B cell (primary cell): ENCODE results near the gene SLC35G2. TPM values are rescaled to one million over a fixed set of nuclear protein-coding genes. Genes with fewer than 3 reads are reported as not detected.
"Not testable (repeated sequence)": the region's sequence is repeated elsewhere in the genome, so short reads cannot be mapped to it uniquely, and the experiment has no call there.

Experiments
- ATAC-seq: fragments of 200-7000 bp; cut with Tn5 transposase; one replicate; pipeline ENCODE4 v1.10.0; 2021; ENCODE audit warnings: low read depth, mild to moderate bottlenecking, moderate number of reproducible peaks, moderate library complexity
- CTCF ChIA-PET: fragments of 350-600 bp; sonication (Branson Sonifier 250); formaldehyde crosslinking; loops from one replicate; lab custom pipeline; 2021; ENCODE audit warnings: antibody characterized with exemption, inconsistent platforms; lab: Charles Lee
- POLR2A ChIA-PET: fragments of 350-600 bp; sonication (Branson Sonifier 250); formaldehyde crosslinking; loops from one replicate; lab custom pipeline; 2021; ENCODE audit warnings: antibody characterized with exemption; lab: Charles Lee
- DNase-seq: peaks from one replicate; pipeline ENCODE4 v3.0.0; 2013
- H2AFZ ChIP-seq: 2 replicates; pipeline ENCODE4 v1.6.1; 2012; ENCODE audit warnings: mild to moderate bottlenecking, low read depth, low read length; ENCODE audit not compliant: insufficient read depth, poor library complexity, severe bottlenecking
- H3K27ac ChIP-seq, 2 donors: 1 replicate in 1 of 2; 2 replicates in 1 of 2; pipeline ENCODE4 v1.5.1; 2012 to 2013; ENCODE audit warnings: low read length in 2 of 2, mild to moderate bottlenecking in 2 of 2, moderate library complexity in 1 of 2
- H3K27me3 ChIP-seq, 4 experiments: fragments of 200-600 bp in 1 of 4; sonication (generic) in 1 of 4; replicated peaks in 1 of 4; 1 replicate in 2 of 4; 2 replicates in 2 of 4; pipeline versions ENCODE4 v1.6.1 to v1.7.0; 2013 to 2016; ENCODE audit warnings: low read length in 3 of 4, mild to moderate bottlenecking in 2 of 4, mixed read lengths in 1 of 4, moderate library complexity in 1 of 4; ENCODE audit not compliant: insufficient read depth in 4 of 4, control insufficient read depth in 3 of 4; ENCODE audit errors: control extremely low read depth in 1 of 4
- H3K36me3 ChIP-seq, 2 experiments: replicated peaks in 1 of 2; 1 replicate in 1 of 2; 2 replicates in 1 of 2; pipeline versions ENCODE4 v1.6.1 to v1.7.1; 2013; ENCODE audit warnings: low read length in 1 of 2; ENCODE audit not compliant: insufficient read depth in 2 of 2, control insufficient read depth in 1 of 2; ENCODE audit errors: control extremely low read depth in 1 of 2, extremely low read depth in 1 of 2
- H3K4me1 ChIP-seq, 2 donors: fragments of 200-600 bp in 1 of 2; sonication (generic) in 1 of 2; 1 replicate in 1 of 2; 2 replicates in 1 of 2; pipeline versions ENCODE4 v1.5.1 to v1.6.1; 2013 to 2017; ENCODE audit warnings: low read length in 2 of 2; ENCODE audit not compliant: control insufficient read depth in 2 of 2, insufficient read depth in 2 of 2
- H3K4me2 ChIP-seq: replicated peaks from 2 replicates; pipeline ENCODE3; 2012; ENCODE audit warnings: mild to moderate bottlenecking, low read depth, low read length; ENCODE audit not compliant: poor library complexity, severe bottlenecking
- H3K4me3 ChIP-seq, 5 experiments: fragments of 200-600 bp in 1 of 5; sonication (generic) in 1 of 5; 1 replicate in 3 of 5; 2 replicates in 2 of 5; pipeline versions ENCODE4 v1.5.1 to v1.7.0; 2011 to 2016; ENCODE audit warnings: low read length in 4 of 5, mild to moderate bottlenecking in 4 of 5, low read depth in 2 of 5, control low read depth in 1 of 5, moderate library complexity in 1 of 5; ENCODE audit not compliant: insufficient read depth in 1 of 5; ENCODE audit errors: control extremely low read depth in 1 of 5, extremely low read depth in 1 of 5
- H3K79me2 ChIP-seq: fragments of 200-600 bp; sonication (generic); one replicate; pipeline ENCODE4 v1.6.0; 2016; ENCODE audit warnings: low read length; ENCODE audit not compliant: control insufficient read depth, insufficient read depth
- H3K9ac ChIP-seq: fragments of 200-600 bp; sonication (generic); 2 replicates; pipeline ENCODE4 v1.6.1; 2017; ENCODE audit warnings: mild to moderate bottlenecking, low read length, moderate library complexity
- H3K9me3 ChIP-seq, 3 donors: one replicate each; pipeline versions ENCODE4 v1.6.1 to v1.7.1; 2013; ENCODE audit warnings: low read length in 2 of 3; ENCODE audit not compliant: control insufficient read depth in 2 of 3, insufficient read depth in 1 of 3; ENCODE audit errors: control extremely low read depth in 1 of 3
- H4K20me1 ChIP-seq: 2 replicates; pipeline ENCODE4 v1.6.0; 2012; ENCODE audit warnings: mild to moderate bottlenecking, low read length; ENCODE audit not compliant: insufficient read depth, control insufficient read depth, poor library complexity, severe bottlenecking
- H3K27ac Mint-ChIP-seq: one replicate; pipeline ENCODE4 v1.8.0; 2021; ENCODE audit warnings: mixed read lengths
- H3K27me3 Mint-ChIP-seq: one replicate; pipeline ENCODE4 v1.8.0; 2021; ENCODE audit warnings: mixed read lengths
- H3K4me1 Mint-ChIP-seq: one replicate; pipeline ENCODE4 v1.8.0; 2021; ENCODE audit warnings: mixed read lengths
- H3K4me3 Mint-ChIP-seq: one replicate; pipeline ENCODE4 v1.8.0; 2021; ENCODE audit warnings: mixed read lengths
- H3K9me3 Mint-ChIP-seq: one replicate; pipeline ENCODE4 v1.8.0; 2022; ENCODE audit warnings: mixed read lengths; ENCODE audit not compliant: insufficient read depth
- EZH2 ChIP-seq: IDR thresholded peaks from 2 replicates; pipeline ENCODE4 v1.6.1; 2012; ENCODE audit warnings: borderline replicate concordance, low read depth, mild to moderate bottlenecking, moderate library complexity, low read length; ENCODE audit not compliant: insufficient read depth, poor library complexity, severe bottlenecking
- WGBS: methylation state at CpG from one replicate; pipeline ENCODE4 v1.1.5; 2013; ENCODE audit warnings: missing lambda C conversion rate; ENCODE audit not compliant: insufficient coverage; 5-methylcytosine and 5-hydroxymethylcytosine counted together
- intact Hi-C: fragments of 100-400 bp; cut with micrococcal nuclease; formaldehyde crosslinking; loops from one replicate; pipeline ENCODE4 v1.10.0; 2022
- polyA plus RNA-seq: library from polyadenylated mRNA; depleted of rRNA; stranded (reverse); fragments of >200 nt; gene quantifications from 2 replicates; pipeline ENCODE4 v1.2.3, GENCODE V29; 2012
- total RNA-seq, 2 donors: library from RNA; stranded (reverse); fragments of 120-200 nt in 1 of 2; gene quantifications; 1 replicate in 1 of 2; 2 replicates in 1 of 2; pipeline versions ENCODE4 v1.2.3 to v1.2.4, GENCODE V29; 2013 to 2022
- TF ChIP-seq, protein P1 (sequence below): fragments of 200-600 bp; IDR thresholded peaks from one replicate; pipeline ENCODE4 v1.8.0; 2022; ENCODE audit warnings: antibody characterized with exemption, mild to moderate bottlenecking

SLC35G2 gene
- total and polyA plus RNA-seq, 2 donors (not counting 1 experiment from before 2014, with no cell fraction given): 0.07 to 9.4 TPM

GRCh38 chr3:136891934-136892855 lies 73.3 kb downstream of the SLC35G2 start:
- ChIA-PET POLR2A (no interaction called here), CTCF (interaction anchor here (1.2 kb wide), 1 partner anchor 705 kb away, joined by 3 read pairs; no protein-coding TSS in a partner anchor)
- peaks cover 19 to 27% of the 10 kb centered on the region in 2 donors for H3K4me1 ChIP-seq
- H3K27me3 ChIP-seq: no peaks in the 10 kb centered on the region
- H2AFZ ChIP-seq: no peak overlapping the region
- H3K27ac ChIP-seq: no peak overlapping the region
- no peaks in the 10 kb centered on the region for H3K27me3 Mint-ChIP-seq
- H3K9me3 ChIP-seq: peaks cover 0 to 14% (median 0%) of the 10 kb centered on the region in 3 donors
- no peak overlapping the region for H3K27ac Mint-ChIP-seq
- no peak overlapping the region for H3K4me2 ChIP-seq
- DNase-seq (no peak), ATAC-seq (no peak)
- intact Hi-C loops: no loop called here
- H3K79me2 ChIP-seq: peaks cover 96% of the 10 kb centered on the region
- H4K20me1 ChIP-seq: peaks cover 48% of the 10 kb centered on the region
- H3K36me3 ChIP-seq: peaks cover 1 to 8% of the 10 kb centered on the region in 2 experiments
- no peak overlapping the region for H3K4me3 ChIP-seq
- WGBS: 0% methylated on average over 1 of the region's 2 CpGs
- H3K4me3 Mint-ChIP-seq: no peak overlapping the region
- H3K9ac ChIP-seq: no peak overlapping the region
- H3K9me3 Mint-ChIP-seq: no peaks in the 10 kb centered on the region
- no peak for TF ChIP-seq EZH2
- H3K4me1 Mint-ChIP-seq: peaks cover 49% of the 10 kb centered on the region

GRCh38 chr3:136893848-136894443 lies 75.0 kb downstream of the SLC35G2 start:
- no peak overlapping the region for H3K4me3 ChIP-seq
- H3K9ac ChIP-seq: no peak overlapping the region
- Mint-ChIP-seq H3K27ac (no peak overlapping the region), H3K27me3 (no peaks in the 10 kb centered on the region), H3K9me3 (no peaks in the 10 kb centered on the region), H3K4me3 (peak overlapping the region; percentile 1), H3K4me1 (peaks cover 53% of the 10 kb centered on the region)
- DNase-seq (no peak), ATAC-seq (no peak)
- no peak overlapping the region for H3K27ac ChIP-seq
- peaks cover 1 to 6% of the 10 kb centered on the region in 2 experiments for H3K36me3 ChIP-seq
- H3K4me2 ChIP-seq: no peak overlapping the region
- no peak overlapping the region for H2AFZ ChIP-seq
- peaks cover 94% of the 10 kb centered on the region for H3K79me2 ChIP-seq
- no peak for TF ChIP-seq EZH2
- TF ChIP-seq, protein P1, sequence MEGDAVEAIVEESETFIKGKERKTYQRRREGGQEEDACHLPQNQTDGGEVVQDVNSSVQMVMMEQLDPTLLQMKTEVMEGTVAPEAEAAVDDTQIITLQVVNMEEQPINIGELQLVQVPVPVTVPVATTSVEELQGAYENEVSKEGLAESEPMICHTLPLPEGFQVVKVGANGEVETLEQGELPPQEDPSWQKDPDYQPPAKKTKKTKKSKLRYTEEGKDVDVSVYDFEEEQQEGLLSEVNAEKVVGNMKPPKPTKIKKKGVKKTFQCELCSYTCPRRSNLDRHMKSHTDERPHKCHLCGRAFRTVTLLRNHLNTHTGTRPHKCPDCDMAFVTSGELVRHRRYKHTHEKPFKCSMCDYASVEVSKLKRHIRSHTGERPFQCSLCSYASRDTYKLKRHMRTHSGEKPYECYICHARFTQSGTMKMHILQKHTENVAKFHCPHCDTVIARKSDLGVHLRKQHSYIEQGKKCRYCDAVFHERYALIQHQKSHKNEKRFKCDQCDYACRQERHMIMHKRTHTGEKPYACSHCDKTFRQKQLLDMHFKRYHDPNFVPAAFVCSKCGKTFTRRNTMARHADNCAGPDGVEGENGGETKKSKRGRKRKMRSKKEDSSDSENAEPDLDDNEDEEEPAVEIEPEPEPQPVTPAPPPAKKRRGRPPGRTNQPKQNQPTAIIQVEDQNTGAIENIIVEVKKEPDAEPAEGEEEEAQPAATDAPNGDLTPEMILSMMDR: no peak
- ChIA-PET CTCF (interaction anchor here (0.9 kb wide), 1 partner anchor 35 kb away, joined by 3 read pairs; no protein-coding TSS in a partner anchor), POLR2A (no interaction called here)
- peaks cover 0 to 14% (median 0%) of the 10 kb centered on the region in 3 donors for H3K9me3 ChIP-seq
- intact Hi-C loops: no loop called here
- H4K20me1 ChIP-seq: peaks cover 39% of the 10 kb centered on the region
- 100% methylated on average over 1 of the region's 5 CpGs for WGBS
- no peaks in the 10 kb centered on the region for H3K27me3 ChIP-seq
- H3K4me1 ChIP-seq: peaks cover 19 to 34% of the 10 kb centered on the region in 2 donors

DNA sequence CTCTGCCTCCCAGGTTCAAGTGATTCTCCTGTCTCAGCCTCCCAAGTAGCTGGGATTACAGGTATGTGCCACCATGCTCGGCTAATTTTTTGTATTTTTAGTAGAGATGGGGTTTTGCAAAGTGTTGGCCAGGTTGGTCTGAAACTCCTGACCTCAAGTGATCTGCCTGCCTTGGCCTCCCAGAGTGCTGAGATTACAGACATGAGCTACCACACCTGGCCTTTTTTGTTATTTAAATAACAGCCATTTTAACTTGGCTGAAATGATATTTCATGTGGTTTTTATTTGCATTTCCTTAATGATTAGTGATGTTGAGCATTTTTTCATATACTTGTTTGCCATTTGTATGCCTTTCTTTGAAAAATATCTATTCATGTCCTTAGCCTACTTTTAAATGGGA lies 78.2 kb downstream of the SLC35G2 start:
- H3K27me3 Mint-ChIP-seq, H3K9me3 ChIP-seq, H3K9ac ChIP-seq, H3K9me3 Mint-ChIP-seq, ATAC-seq, H3K27me3 ChIP-seq, H3K4me3 Mint-ChIP-seq, H3K27ac ChIP-seq, POLR2A ChIA-PET, H3K4me3 ChIP-seq, H3K36me3 ChIP-seq, H2AFZ ChIP-seq, H3K4me2 ChIP-seq, DNase-seq, H3K27ac Mint-ChIP-seq, intact Hi-C loops: not testable (repeated sequence)
- WGBS: no CpG with 5 or more reads among the region's 1 CpG
- Histone ChIP-seq H4K20me1 (peaks cover 28% of the 10 kb centered on the region), H3K79me2 (peaks cover 91% of the 10 kb centered on the region), H3K4me1 (peaks cover 24 to 58% of the 10 kb centered on the region in 2 donors)
- H3K4me1 Mint-ChIP-seq: peaks cover 76% of the 10 kb centered on the region
- CTCF ChIA-PET: interaction anchor here (1.1 to 1.7 kb wide), 2 partner anchors 117 to 145 kb away, joined by 4 read pairs; partner anchors contain the start of gene STAG1
